GM21825 (cell line): ENCODE results near the gene DAAM2.

ENCODE experiments used
- ATAC-seq: cut with Tn5 transposase; IDR thresholded peaks from one replicate; pipeline ENCODE4 v1.9.1; 2021; ENCODE audit warnings: mild to moderate bottlenecking, moderate library complexity; ENCODE audit not compliant: unreplicated experiment

DAAM2 gene

GRCh38 chr6:39925191-39925930 lies 133.2 kb downstream of the DAAM2 start:
- ATAC-seq = no peak

- ATAC-seq = no peak
These were observed 133.7 kb downstream of the DAAM2 start for GRCh38 chr6:39925931-39926290.

GRCh38 chr6:39926668-39927067 lies 134.5 kb downstream of the DAAM2 start:
- ATAC-seq = no peak

GRCh38 chr6:39927159-39927558 lies 135.0 kb downstream of the DAAM2 start:
- no peak for ATAC-seq

- ATAC-seq = no peak
These were observed 137.0 kb downstream of the DAAM2 start for GRCh38 chr6:39929039-39929732.

- no peak for ATAC-seq
These were observed 137.7 kb downstream of the DAAM2 start for GRCh38 chr6:39929733-39930461.

- no peak for ATAC-seq
These were observed 138.4 kb downstream of the DAAM2 start for GRCh38 chr6:39930540-39930939.

- no peak for ATAC-seq
These were observed 139.4 kb downstream of the DAAM2 start for GRCh38 chr6:39931607-39932006.

- ATAC-seq = no peak
These were observed 140.3 kb downstream of the DAAM2 start for GRCh38 chr6:39932386-39932910.

- no peak for ATAC-seq
These were observed 141.5 kb downstream of the DAAM2 start for GRCh38 chr6:39933669-39934130.

GRCh38 chr6:39934131-39934757 lies 142.1 kb downstream of the DAAM2 start, which contains the start of gene MOCS1:
MOCS1 (minus strand) TSS chr6:39934462; CDS start chr6:39934417, 45 bp downstream.
- no peak for ATAC-seq

- ATAC-seq = no peak
These were observed 143.1 kb downstream of the DAAM2 start for GRCh38 chr6:39935241-39935640.

- ATAC-seq = no peak
These were observed 144.7 kb downstream of the DAAM2 start for GRCh38 chr6:39936857-39937256.

- no peak for ATAC-seq
These were observed 145.6 kb downstream of the DAAM2 start for GRCh38 chr6:39937686-39938333.

- ATAC-seq = no peak
These were observed 146.8 kb downstream of the DAAM2 start for GRCh38 chr6:39938773-39939654.

- ATAC-seq = no peak
These were observed 149.0 kb downstream of the DAAM2 start for GRCh38 chr6:39941138-39941537.

GRCh38 chr6:39941820-39942219 lies 149.6 kb downstream of the DAAM2 start:
- ATAC-seq = no peak

GRCh38 chr6:39942903-39943580 lies 150.9 kb downstream of the DAAM2 start:
- no peak for ATAC-seq

- ATAC-seq = no peak
These were observed 153.4 kb downstream of the DAAM2 start for GRCh38 chr6:39945626-39946025.
